Breast epithelium (tissue), 3 donors: Measurements from ENCODE around the gene TRIM24.

Experiments used
- CTCF ChIP-seq, 3 donors: fragments of 450-650 bp; IDR thresholded peaks; one replicate each; pipeline ENCODE4 v1.5.1; 2016 to 2017; ENCODE audit warnings: antibody characterized with exemption in 3 of 3, mild to moderate bottlenecking in 3 of 3, moderate library complexity in 3 of 3
- POLR2A ChIP-seq: fragments of 450-650 bp; IDR thresholded peaks from one replicate; pipeline ENCODE4 v1.6.1; 2016; ENCODE audit warnings: antibody characterized with exemption, mild to moderate bottlenecking, moderate library complexity

- TF ChIP-seq CTCF (IDR thresholded peaks at IDR 0.05) = no peak
- no peak for TF ChIP-seq POLR2A
Observed at GRCh38 chr7:138483531-138483930, 23.5 kb downstream of the TRIM24 start.
